ENCODE data around the gene TGFA. TPM values are rescaled to one million over a fixed set of nuclear protein-coding genes. Genes with fewer than 3 reads are reported as not detected.

Gene TGFA
- total and polyA plus RNA-seq, 4 donors, result 1.1 to 2.9 (median 1.7) TPM

- TF ChIP-seq EGR1 (IDR thresholded peaks at IDR 0.05; ENCODE audit: low read depth in 2 of 2), result no peak
- TF ChIP-seq HNF4G (IDR thresholded peaks at IDR 0.05), result peak; percentile 89
- peak; percentile 88 to 92 for TF ChIP-seq HNF4A (conservative IDR thresholded peaks at IDR 0.05)
- peak; percentile 71 for TF ChIP-seq NR2F2 (IDR thresholded peaks at IDR 0.05)
- TF ChIP-seq RXRA (IDR thresholded peaks at IDR 0.05), result peak; percentile 70 to 79
- TF ChIP-seq JUND (IDR thresholded peaks at IDR 0.05), result peak in 1 of 2 donors; percentile 24
- TF ChIP-seq RAD21 (IDR thresholded peaks at IDR 0.05), result peak in 1 of 2 donors; percentile 63
- TF ChIP-seq SP1 (IDR thresholded peaks at IDR 0.05), result peak; percentile 92
- no peak for TF ChIP-seq FOXA2 (IDR thresholded peaks at IDR 0.05)
- no peak for TF ChIP-seq GABPA (IDR thresholded peaks at IDR 0.05 in 1 of 2, conservative IDR thresholded peaks at IDR 0.05 in 1 of 2)
These were observed 39.0 kb downstream of the TGFA start (continued) for GRCh38 chr2:70514612-70515055.

- Histone ChIP-seq H3K27ac (ENCODE audit: low read depth in 1 of 2, low read length in 2 of 2) (no peak overlapping the region), H3K9ac (ENCODE audit: low read depth in 1 of 2, low read length in 2 of 2) (no peak overlapping the region), H3K4me1 (ENCODE audit: control insufficient read depth in 4 of 4, insufficient read depth in 4 of 4, low read length in 3 of 4) (peaks cover 2 to 10% (median 6%) of the 10 kb centered on the region in 4 donors), H3K4me3 (ENCODE audit: low read depth in 1 of 3, low read length in 3 of 3) (no peak overlapping the region), H3K36me3 (ENCODE audit: control insufficient read depth in 4 of 4, insufficient read depth in 3 of 4, low read depth in 1 of 4, low read length in 3 of 4) (no peaks in the 10 kb centered on the region), H3K9me3 (ENCODE audit: control insufficient read depth in 4 of 4, low read length in 3 of 4) (no peaks in the 10 kb centered on the region), H3K27me3 (ENCODE audit: control insufficient read depth in 4 of 4, insufficient read depth in 4 of 4, low read length in 3 of 4) (no peaks in the 10 kb centered on the region)
- no peak for DNase-seq (ENCODE audit: low spot score)
- TF ChIP-seq REST (IDR thresholded peaks at IDR 0.05) (peak; percentile 80), HNF4G (IDR thresholded peaks at IDR 0.05) (no peak), HNF4A (conservative IDR thresholded peaks at IDR 0.05) (no peak), ATF3 (IDR thresholded peaks at IDR 0.05) (no peak)
- WGBS, result 76% methylated on average over 4 of the region's 4 CpGs
These were observed 39.9 kb downstream of the TGFA start for GRCh38 chr2:70513738-70514137.

- WGBS, result 81% methylated on average over 8 of the region's 8 CpGs
- H3K9ac ChIP-seq (ENCODE audit: low read depth in 1 of 2, low read length in 2 of 2), result no peak overlapping the region
- H3K4me3 ChIP-seq (ENCODE audit: low read depth in 1 of 3, low read length in 3 of 3), result no peak overlapping the region
- H3K27me3 ChIP-seq (ENCODE audit: control insufficient read depth in 4 of 4, insufficient read depth in 4 of 4, low read length in 3 of 4), result no peaks in the 10 kb centered on the region
- no peaks in the 10 kb centered on the region for H3K9me3 ChIP-seq (ENCODE audit: control insufficient read depth in 4 of 4, low read length in 3 of 4)
- no peak for DNase-seq (ENCODE audit: low spot score)
- no peak overlapping the region for H3K27ac ChIP-seq (ENCODE audit: low read depth in 1 of 2, low read length in 2 of 2)
- peaks cover 2 to 10% (median 6%) of the 10 kb centered on the region in 4 donors for H3K4me1 ChIP-seq (ENCODE audit: control insufficient read depth in 4 of 4, insufficient read depth in 4 of 4, low read length in 3 of 4)
- no peaks in the 10 kb centered on the region for H3K36me3 ChIP-seq (ENCODE audit: control insufficient read depth in 4 of 4, insufficient read depth in 3 of 4, low read depth in 1 of 4, low read length in 3 of 4)
- TF ChIP-seq RAD21 (IDR thresholded peaks at IDR 0.05) (no peak), SP1 (IDR thresholded peaks at IDR 0.05) (no peak), REST (IDR thresholded peaks at IDR 0.05) (no peak), EGR1 (IDR thresholded peaks at IDR 0.05; ENCODE audit: low read depth in 2 of 2) (no peak), CTCF (IDR thresholded peaks at IDR 0.05; ENCODE audit: low read depth, low read length, missing input control) (no peak), MAX (IDR thresholded peaks at IDR 0.05) (no peak), HNF4A (conservative IDR thresholded peaks at IDR 0.05) (no peak), YY1 (IDR thresholded peaks at IDR 0.05) (no peak), RXRA (IDR thresholded peaks at IDR 0.05) (no peak), TAF1 (conservative IDR thresholded peaks at IDR 0.05) (no peak), JUND (IDR thresholded peaks at IDR 0.05) (no peak), NR2F2 (IDR thresholded peaks at IDR 0.05) (no peak), FOXA1 (IDR thresholded peaks at IDR 0.05) (no peak)
These were observed 41.5 kb downstream of the TGFA start for GRCh38 chr2:70511971-70512729.

All from liver (tissue), 9 donors.